AG20443 (cell line): Measurements from ENCODE around the gene CYP24A1.
"Not testable (repeated sequence)": the region's sequence is repeated elsewhere in the genome, so short reads cannot be mapped to it uniquely, and the experiment has no call there.

Experiments
- DNase-seq: peaks from one replicate; pipeline ENCODE4 v3.0.0; 2012; ENCODE audit warnings: low spot score, mixed read lengths

CYP24A1 gene

GRCh38 chr20:54133434-54134427 is 40.1 kb downstream of the CYP24A1 start:
- no peak for DNase-seq

GRCh38 chr20:54132612-54133433 is 41.0 kb downstream of the CYP24A1 start:
- peak; percentile 83 for DNase-seq

GRCh38 chr20:54131675-54132611 is 41.8 kb downstream of the CYP24A1 start:
- no peak for DNase-seq

- DNase-seq, result not testable (repeated sequence)
Measured at GRCh38 chr20:54131125-54131524, 42.7 kb downstream of the CYP24A1 start.

GRCh38 chr20:54129350-54129749 is 44.4 kb downstream of the CYP24A1 start:
- DNase-seq, result no peak

- DNase-seq, result no peak
Measured at GRCh38 chr20:54127855-54128574, 45.8 kb downstream of the CYP24A1 start.

- no peak for DNase-seq
Measured at GRCh38 chr20:54126806-54127655, 46.8 kb downstream of the CYP24A1 start.

- not testable (repeated sequence) for DNase-seq
Measured at GRCh38 chr20:54126328-54126727, 47.5 kb downstream of the CYP24A1 start.

- peak; percentile 78 for DNase-seq
Measured at GRCh38 chr20:54123587-54124180, 50.1 kb downstream of the CYP24A1 start.

GRCh38 chr20:54122681-54123586 is 50.9 kb downstream of the CYP24A1 start:
- DNase-seq, result no peak

GRCh38 chr20:54122189-54122588 is 51.6 kb downstream of the CYP24A1 start:
- no peak for DNase-seq

GRCh38 chr20:54119744-54120143 is 54.0 kb downstream of the CYP24A1 start:
- DNase-seq, result no peak

- DNase-seq, result no peak
Measured at GRCh38 chr20:54118220-54119001, 55.4 kb downstream of the CYP24A1 start.

- no peak for DNase-seq
Measured at GRCh38 chr20:54116550-54117235, 57.1 kb downstream of the CYP24A1 start.

GRCh38 chr20:54115172-54115854 is 58.5 kb downstream of the CYP24A1 start:
- peak; percentile 28 for DNase-seq

GRCh38 chr20:54114109-54114508 is 59.7 kb downstream of the CYP24A1 start:
- DNase-seq, result no peak
